ENCODE measurements around the gene RBP3.

GRCh38 chr10:47311932-47312662 is 36.1 kb upstream of the RBP3 start:
- TF ChIP-seq BACH2 (CRISPR knock-in tag; IDR thresholded peaks at IDR 0.05; ENCODE audit: borderline replicate concordance) (no peak), CSRNP3 (CRISPR knock-in tag; IDR thresholded peaks at IDR 0.05) (no peak), PATZ1 (CRISPR knock-in tag; IDR thresholded peaks at IDR 0.05; ENCODE audit: borderline replicate concordance) (no peak), ZC3H10 (CRISPR knock-in tag; IDR thresholded peaks at IDR 0.05) (no peak), ISL1 (CRISPR knock-in tag; IDR thresholded peaks at IDR 0.05) (no peak), PPARA (CRISPR knock-in tag; IDR thresholded peaks at IDR 0.05; ENCODE audit: borderline replicate concordance) (no peak), RARB (CRISPR knock-in tag; IDR thresholded peaks at IDR 0.05) (no peak), GLIS3 (CRISPR knock-in tag; IDR thresholded peaks at IDR 0.05) (no peak), ARNTL (CRISPR knock-in tag; IDR thresholded peaks at IDR 0.05; ENCODE audit: borderline replicate concordance, low read depth) (no peak), ZFP3 (CRISPR knock-in tag; IDR thresholded peaks at IDR 0.05) (no peak), ZNF8 (CRISPR knock-in tag; IDR thresholded peaks at IDR 0.05) (no peak)
- TF ChIP-seq, protein P1, sequence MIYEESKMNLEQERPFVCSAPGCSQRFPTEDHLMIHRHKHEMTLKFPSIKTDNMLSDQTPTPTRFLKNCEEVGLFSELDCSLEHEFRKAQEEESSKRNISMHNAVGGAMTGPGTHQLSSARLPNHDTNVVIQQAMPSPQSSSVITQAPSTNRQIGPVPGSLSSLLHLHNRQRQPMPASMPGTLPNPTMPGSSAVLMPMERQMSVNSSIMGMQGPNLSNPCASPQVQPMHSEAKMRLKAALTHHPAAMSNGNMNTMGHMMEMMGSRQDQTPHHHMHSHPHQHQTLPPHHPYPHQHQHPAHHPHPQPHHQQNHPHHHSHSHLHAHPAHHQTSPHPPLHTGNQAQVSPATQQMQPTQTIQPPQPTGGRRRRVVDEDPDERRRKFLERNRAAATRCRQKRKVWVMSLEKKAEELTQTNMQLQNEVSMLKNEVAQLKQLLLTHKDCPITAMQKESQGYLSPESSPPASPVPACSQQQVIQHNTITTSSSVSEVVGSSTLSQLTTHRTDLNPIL (CRISPR knock-in tag; IDR thresholded peaks at IDR 0.05; ENCODE audit: low read depth) = no peak
- TF ChIP-seq, protein P2, sequence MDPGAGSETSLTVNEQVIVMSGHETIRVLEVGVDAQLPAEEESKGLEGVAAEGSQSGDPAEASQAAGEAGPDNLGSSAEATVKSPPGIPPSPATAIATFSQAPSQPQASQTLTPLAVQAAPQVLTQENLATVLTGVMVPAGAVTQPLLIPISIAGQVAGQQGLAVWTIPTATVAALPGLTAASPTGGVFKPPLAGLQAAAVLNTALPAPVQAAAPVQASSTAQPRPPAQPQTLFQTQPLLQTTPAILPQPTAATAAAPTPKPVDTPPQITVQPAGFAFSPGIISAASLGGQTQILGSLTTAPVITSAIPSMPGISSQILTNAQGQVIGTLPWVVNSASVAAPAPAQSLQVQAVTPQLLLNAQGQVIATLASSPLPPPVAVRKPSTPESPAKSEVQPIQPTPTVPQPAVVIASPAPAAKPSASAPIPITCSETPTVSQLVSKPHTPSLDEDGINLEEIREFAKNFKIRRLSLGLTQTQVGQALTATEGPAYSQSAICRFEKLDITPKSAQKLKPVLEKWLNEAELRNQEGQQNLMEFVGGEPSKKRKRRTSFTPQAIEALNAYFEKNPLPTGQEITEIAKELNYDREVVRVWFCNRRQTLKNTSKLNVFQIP (CRISPR knock-in tag; IDR thresholded peaks at IDR 0.05; ENCODE audit: borderline replicate concordance, low read depth) = no peak

Data from SK-N-SH treated with all-trans-retinoic acid at 6 μM for 48 hours (cell line).